HepG2 (cell line): ENCODE data around the gene SIGLEC1. TPM values are rescaled to one million over a fixed set of nuclear protein-coding genes. Genes with fewer than 3 reads are reported as not detected.
A peak's percentile ranks its signal among the peaks of the same experiment; 100 is the strongest.

Experiments used
- ATF1 ChIP-seq: IDR thresholded peaks from 2 replicates; pipeline ENCODE4 v1.6.1; 2016; ENCODE audit warnings: mild to moderate bottlenecking, control low read depth
- HNRNPL ChIP-seq: fragments of 200-400 bp; formaldehyde crosslinking; IDR thresholded peaks from 2 replicates; pipeline ENCODE4 v1.6.1; 2017; ENCODE audit warnings: mild to moderate bottlenecking, low read depth, low read length
- KDM6A ChIP-seq: IDR thresholded peaks from 2 replicates; pipeline ENCODE4 v1.6.1; 2016; ENCODE audit warnings: low read depth
- RFXAP ChIP-seq: sonication (generic); formaldehyde crosslinking; IDR thresholded peaks from 2 replicates; pipeline ENCODE4 v1.4.0; 2020; ENCODE audit warnings: missing genetic modification reagents, borderline replicate concordance
- SAP130 ChIP-seq: IDR thresholded peaks from 2 replicates; pipeline ENCODE4 v1.6.1; 2016; ENCODE audit warnings: low read depth
- ZFX ChIP-seq: sonication (generic); formaldehyde crosslinking; IDR thresholded peaks from 2 replicates; pipeline ENCODE4 v1.4.0; 2020; ENCODE audit warnings: mild to moderate bottlenecking, low read depth, missing genetic modification reagents, moderate library complexity
- ZNF10 ChIP-seq: sonication (generic); formaldehyde crosslinking; IDR thresholded peaks from 2 replicates; pipeline ENCODE4 v1.4.0; 2020; ENCODE audit warnings: mild to moderate bottlenecking, low read depth, missing genetic modification reagents, borderline replicate concordance
- ZNF792 ChIP-seq: IDR thresholded peaks from 2 replicates; pipeline ENCODE4 v1.6.1; 2016
- polyA plus RNA-seq, 8 experiments: library from polyadenylated mRNA; depleted of rRNA in 3 of 8; stranded (reverse) in 7 of 8; unstranded in 1 of 8; fragments of >200 nt; fragmentation: Illumina TruSeq in 4 of 8; extraction: Trizol in 4 of 8; gene quantifications; 2 replicates each; pipeline versions ENCODE4 v1.2.1 to v1.2.3, GENCODE V29; 2011 to 2016; ENCODE audit warnings: low read depth in 4 of 8, missing spikeins in 1 of 8, mixed read lengths in 1 of 8; ENCODE audit not compliant: insufficient read depth in 1 of 8
- total RNA-seq, 5 experiments: library from RNA; depleted of rRNA; stranded (reverse); fragments of >200 nt; fragmentation: Illumina TruSeq; extraction: Trizol; gene quantifications; 2 replicates each; pipeline ENCODE4 v1.2.3, GENCODE V29; 2016; ENCODE audit warnings: low read depth in 1 of 5
- TF ChIP-seq, protein P1 (sequence below): sonication (generic); formaldehyde crosslinking; IDR thresholded peaks from 2 replicates; pipeline ENCODE4 v1.5.0; 2020; ENCODE audit warnings: mild to moderate bottlenecking, missing genetic modification reagents, borderline replicate concordance
- TF ChIP-seq, protein P2 (sequence below): sonication (generic); formaldehyde crosslinking; IDR thresholded peaks from 2 replicates; pipeline ENCODE4 v1.4.0; 2020; ENCODE audit warnings: missing genetic modification reagents, borderline replicate concordance
- TF ChIP-seq, protein P3 (sequence below): IDR thresholded peaks from 2 replicates; pipeline ENCODE4 v1.6.1; 2016; ENCODE audit warnings: low read depth, missing genetic modification reagents, missing compliant biosample characterization
- TF ChIP-seq, protein P4 (sequence below): sonication (generic); IDR thresholded peaks from 2 replicates; pipeline ENCODE4 v1.6.1; 2016; ENCODE audit warnings: low read depth, borderline replicate concordance

The SIGLEC1 gene
- total and polyA plus RNA-seq, 2 of the 13 experiments (the other 11 are each of a cell fraction or from before 2014, with no cell fraction given), result 0.01 TPM; not detected in 1

DNA sequence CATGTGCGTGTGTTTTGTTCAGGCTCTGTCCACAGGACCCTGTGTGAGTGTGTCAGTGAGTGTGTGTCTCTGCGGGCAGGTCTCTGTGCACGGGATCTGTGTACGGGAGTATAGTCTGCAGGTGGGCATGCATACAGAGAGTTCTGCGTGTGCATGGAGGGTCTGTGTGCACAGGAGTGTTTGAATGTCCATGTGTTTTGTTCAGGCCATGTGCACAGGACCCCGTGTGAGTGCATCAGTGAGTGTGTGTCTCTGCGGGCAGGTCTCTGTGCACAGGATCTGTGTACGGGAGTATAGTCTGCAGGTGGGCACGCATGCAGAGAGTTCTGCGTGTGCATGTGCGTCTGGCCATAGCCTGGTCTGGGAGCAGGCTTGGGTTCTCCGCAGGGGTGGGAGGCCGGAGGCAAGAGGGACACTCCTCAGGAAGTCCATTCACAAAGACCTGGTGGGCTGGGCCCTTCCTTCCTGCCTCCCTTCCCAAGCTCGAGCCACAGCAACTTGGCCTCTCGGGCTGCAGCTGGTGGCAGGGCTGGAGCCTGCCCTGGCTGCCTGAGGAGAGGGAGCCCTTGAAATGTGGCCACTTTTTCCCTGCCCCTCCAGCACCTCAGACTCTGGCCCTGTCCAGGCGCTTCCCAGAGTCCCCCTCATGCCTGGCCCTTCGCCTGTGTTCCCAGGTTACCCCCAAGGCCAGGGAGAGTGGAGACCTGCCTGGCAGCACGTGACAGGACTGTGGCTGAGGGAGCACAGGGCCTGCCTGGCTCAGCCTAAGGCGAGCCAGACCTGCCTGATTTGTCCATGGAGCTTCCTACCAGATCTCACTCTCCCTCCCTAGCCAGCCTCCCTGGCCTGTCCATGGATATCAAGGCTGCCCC lies 26.9 kb upstream of the SIGLEC1 start (continued):
- TF ChIP-seq SAP130 (CRISPR knock-in tag) (peak; percentile 47; the same call in 1 of the 2 replicates), KDM6A (CRISPR knock-in tag) (no peak), RFXAP (peak; percentile 42; the same call in 1 of the 2 replicates), ZNF792 (CRISPR knock-in tag) (no peak), ATF1 (CRISPR knock-in tag) (no peak), ZNF10 (CRISPR knock-in tag) (no peak), HNRNPL (peak; percentile 68; the same call in 1 of the 2 replicates), ZFX (CRISPR knock-in tag) (peak; percentile 87)
- TF ChIP-seq, protein P1, sequence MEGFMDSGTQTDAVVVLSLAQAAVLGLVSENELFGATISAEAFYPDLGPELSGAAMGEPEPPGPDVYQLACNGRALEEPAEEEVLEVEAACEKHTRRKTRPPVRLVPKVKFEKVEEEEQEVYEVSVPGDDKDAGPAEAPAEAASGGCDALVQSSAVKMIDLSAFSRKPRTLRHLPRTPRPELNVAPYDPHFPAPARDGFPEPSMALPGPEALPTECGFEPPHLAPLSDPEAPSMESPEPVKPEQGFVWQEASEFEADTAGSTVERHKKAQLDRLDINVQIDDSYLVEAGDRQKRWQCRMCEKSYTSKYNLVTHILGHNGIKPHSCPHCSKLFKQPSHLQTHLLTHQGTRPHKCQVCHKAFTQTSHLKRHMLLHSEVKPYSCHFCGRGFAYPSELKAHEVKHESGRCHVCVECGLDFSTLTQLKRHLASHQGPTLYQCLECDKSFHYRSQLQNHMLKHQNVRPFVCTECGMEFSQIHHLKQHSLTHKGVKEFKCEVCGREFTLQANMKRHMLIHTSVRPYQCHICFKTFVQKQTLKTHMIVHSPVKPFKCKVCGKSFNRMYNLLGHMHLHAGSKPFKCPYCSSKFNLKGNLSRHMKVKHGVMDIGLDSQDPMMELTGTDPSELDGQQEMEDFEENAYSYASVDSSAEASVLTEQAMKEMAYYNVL (CRISPR knock-in tag), result no peak
- TF ChIP-seq, protein P2, sequence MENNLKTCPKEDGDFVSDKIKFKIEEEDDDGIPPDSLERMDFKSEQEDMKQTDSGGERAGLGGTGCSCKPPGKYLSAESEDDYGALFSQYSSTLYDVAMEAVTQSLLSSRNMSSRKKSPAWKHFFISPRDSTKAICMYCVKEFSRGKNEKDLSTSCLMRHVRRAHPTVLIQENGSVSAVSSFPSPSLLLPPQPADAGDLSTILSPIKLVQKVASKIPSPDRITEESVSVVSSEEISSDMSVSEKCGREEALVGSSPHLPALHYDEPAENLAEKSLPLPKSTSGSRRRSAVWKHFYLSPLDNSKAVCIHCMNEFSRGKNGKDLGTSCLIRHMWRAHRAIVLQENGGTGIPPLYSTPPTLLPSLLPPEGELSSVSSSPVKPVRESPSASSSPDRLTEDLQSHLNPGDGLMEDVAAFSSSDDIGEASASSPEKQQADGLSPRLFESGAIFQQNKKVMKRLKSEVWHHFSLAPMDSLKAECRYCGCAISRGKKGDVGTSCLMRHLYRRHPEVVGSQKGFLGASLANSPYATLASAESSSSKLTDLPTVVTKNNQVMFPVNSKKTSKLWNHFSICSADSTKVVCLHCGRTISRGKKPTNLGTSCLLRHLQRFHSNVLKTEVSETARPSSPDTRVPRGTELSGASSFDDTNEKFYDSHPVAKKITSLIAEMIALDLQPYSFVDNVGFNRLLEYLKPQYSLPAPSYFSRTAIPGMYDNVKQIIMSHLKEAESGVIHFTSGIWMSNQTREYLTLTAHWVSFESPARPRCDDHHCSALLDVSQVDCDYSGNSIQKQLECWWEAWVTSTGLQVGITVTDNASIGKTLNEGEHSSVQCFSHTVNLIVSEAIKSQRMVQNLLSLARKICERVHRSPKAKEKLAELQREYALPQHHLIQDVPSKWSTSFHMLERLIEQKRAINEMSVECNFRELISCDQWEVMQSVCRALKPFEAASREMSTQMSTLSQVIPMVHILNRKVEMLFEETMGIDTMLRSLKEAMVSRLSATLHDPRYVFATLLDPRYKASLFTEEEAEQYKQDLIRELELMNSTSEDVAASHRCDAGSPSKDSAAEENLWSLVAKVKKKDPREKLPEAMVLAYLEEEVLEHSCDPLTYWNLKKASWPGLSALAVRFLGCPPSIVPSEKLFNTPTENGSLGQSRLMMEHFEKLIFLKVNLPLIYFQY, result no peak
- TF ChIP-seq, protein P3, sequence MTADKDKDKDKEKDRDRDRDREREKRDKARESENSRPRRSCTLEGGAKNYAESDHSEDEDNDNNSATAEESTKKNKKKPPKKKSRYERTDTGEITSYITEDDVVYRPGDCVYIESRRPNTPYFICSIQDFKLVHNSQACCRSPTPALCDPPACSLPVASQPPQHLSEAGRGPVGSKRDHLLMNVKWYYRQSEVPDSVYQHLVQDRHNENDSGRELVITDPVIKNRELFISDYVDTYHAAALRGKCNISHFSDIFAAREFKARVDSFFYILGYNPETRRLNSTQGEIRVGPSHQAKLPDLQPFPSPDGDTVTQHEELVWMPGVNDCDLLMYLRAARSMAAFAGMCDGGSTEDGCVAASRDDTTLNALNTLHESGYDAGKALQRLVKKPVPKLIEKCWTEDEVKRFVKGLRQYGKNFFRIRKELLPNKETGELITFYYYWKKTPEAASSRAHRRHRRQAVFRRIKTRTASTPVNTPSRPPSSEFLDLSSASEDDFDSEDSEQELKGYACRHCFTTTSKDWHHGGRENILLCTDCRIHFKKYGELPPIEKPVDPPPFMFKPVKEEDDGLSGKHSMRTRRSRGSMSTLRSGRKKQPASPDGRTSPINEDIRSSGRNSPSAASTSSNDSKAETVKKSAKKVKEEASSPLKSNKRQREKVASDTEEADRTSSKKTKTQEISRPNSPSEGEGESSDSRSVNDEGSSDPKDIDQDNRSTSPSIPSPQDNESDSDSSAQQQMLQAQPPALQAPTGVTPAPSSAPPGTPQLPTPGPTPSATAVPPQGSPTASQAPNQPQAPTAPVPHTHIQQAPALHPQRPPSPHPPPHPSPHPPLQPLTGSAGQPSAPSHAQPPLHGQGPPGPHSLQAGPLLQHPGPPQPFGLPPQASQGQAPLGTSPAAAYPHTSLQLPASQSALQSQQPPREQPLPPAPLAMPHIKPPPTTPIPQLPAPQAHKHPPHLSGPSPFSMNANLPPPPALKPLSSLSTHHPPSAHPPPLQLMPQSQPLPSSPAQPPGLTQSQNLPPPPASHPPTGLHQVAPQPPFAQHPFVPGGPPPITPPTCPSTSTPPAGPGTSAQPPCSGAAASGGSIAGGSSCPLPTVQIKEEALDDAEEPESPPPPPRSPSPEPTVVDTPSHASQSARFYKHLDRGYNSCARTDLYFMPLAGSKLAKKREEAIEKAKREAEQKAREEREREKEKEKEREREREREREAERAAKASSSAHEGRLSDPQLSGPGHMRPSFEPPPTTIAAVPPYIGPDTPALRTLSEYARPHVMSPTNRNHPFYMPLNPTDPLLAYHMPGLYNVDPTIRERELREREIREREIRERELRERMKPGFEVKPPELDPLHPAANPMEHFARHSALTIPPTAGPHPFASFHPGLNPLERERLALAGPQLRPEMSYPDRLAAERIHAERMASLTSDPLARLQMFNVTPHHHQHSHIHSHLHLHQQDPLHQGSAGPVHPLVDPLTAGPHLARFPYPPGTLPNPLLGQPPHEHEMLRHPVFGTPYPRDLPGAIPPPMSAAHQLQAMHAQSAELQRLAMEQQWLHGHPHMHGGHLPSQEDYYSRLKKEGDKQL (CRISPR knock-in tag), result no peak
- TF ChIP-seq, protein P4, sequence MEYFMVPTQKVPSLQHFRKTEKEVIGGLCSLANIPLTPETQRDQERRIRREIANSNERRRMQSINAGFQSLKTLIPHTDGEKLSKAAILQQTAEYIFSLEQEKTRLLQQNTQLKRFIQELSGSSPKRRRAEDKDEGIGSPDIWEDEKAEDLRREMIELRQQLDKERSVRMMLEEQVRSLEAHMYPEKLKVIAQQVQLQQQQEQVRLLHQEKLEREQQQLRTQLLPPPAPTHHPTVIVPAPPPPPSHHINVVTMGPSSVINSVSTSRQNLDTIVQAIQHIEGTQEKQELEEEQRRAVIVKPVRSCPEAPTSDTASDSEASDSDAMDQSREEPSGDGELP, result no peak
